ENCODE measurements around the gene LRRC18. TPM values are rescaled to one million over a fixed set of nuclear protein-coding genes. Genes with fewer than 3 reads are reported as not detected.

LRRC18 gene
- total RNA-seq, 1 experiment from 2014 or later = not detected

DNA sequence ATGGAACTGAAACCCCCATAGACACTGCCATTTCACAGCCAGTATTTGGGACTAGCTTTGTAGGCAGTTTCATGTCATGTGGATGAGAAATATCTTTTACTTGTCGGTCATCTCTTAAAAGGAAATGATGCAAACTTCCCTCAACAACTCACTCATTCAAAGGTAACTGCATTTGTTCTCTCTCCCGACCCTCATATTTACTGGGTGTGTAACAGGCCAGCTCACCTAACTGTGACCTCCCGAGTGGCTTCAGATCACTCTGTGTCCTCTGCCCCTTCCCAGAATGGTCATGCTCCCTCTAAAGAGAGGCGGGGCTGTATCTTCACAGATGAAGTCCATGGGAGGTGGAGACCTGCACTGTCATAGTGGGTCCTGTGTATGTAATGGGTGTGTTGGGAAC, 14.7 kb downstream of the LRRC18 start:
- CTCF ChIA-PET = no interaction called here
- peaks cover 79% of the 10 kb centered on the region for H3K27me3 Mint-ChIP-seq (ENCODE audit: unreplicated experiment)
- TF ChIP-seq, protein P1, sequence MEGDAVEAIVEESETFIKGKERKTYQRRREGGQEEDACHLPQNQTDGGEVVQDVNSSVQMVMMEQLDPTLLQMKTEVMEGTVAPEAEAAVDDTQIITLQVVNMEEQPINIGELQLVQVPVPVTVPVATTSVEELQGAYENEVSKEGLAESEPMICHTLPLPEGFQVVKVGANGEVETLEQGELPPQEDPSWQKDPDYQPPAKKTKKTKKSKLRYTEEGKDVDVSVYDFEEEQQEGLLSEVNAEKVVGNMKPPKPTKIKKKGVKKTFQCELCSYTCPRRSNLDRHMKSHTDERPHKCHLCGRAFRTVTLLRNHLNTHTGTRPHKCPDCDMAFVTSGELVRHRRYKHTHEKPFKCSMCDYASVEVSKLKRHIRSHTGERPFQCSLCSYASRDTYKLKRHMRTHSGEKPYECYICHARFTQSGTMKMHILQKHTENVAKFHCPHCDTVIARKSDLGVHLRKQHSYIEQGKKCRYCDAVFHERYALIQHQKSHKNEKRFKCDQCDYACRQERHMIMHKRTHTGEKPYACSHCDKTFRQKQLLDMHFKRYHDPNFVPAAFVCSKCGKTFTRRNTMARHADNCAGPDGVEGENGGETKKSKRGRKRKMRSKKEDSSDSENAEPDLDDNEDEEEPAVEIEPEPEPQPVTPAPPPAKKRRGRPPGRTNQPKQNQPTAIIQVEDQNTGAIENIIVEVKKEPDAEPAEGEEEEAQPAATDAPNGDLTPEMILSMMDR (IDR thresholded peaks at IDR 0.05; ENCODE audit: unreplicated experiment) = no peak
- no peaks in the 10 kb centered on the region for H3K36me3 Mint-ChIP-seq (ENCODE audit: insufficient read depth, unreplicated experiment)
- H3K27ac Mint-ChIP-seq (ENCODE audit: unreplicated experiment) = no peak overlapping the region
- intact Hi-C loops (cut with micrococcal nuclease; ENCODE audit: unreplicated experiment) = no loop called here
- no peaks in the 10 kb centered on the region for H3K9me3 Mint-ChIP-seq (ENCODE audit: low read depth, unreplicated experiment)
- DNase-seq = no peak
- no TSS peak for BruUV-seq (replicated peaks)
- H3K4me1 Mint-ChIP-seq (ENCODE audit: low read depth, unreplicated experiment) = no peaks in the 10 kb centered on the region
- H3K4me3 Mint-ChIP-seq (ENCODE audit: low read depth, unreplicated experiment) = no peak overlapping the region

DNA sequence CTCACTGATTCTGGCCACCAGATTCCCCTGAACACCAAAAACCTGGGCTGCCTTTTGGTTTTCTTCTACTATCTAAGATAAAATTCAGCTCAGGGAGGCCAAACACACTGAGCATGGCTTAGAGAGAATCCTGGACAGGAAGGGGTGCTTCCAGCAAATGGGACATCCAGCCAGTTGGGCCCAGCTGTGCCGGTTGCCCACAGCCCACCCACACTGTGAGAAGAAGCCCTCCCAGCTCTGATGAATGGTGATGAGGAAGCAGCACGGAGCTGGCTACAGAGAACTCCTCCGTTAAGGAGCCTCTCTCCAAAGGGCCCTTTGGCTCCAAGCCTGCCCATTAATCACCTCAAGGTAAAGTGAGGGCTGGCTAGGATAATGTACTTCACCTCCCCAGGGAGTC, 15.9 kb downstream of the LRRC18 start:
- CTCF ChIA-PET = no interaction called here

DNA sequence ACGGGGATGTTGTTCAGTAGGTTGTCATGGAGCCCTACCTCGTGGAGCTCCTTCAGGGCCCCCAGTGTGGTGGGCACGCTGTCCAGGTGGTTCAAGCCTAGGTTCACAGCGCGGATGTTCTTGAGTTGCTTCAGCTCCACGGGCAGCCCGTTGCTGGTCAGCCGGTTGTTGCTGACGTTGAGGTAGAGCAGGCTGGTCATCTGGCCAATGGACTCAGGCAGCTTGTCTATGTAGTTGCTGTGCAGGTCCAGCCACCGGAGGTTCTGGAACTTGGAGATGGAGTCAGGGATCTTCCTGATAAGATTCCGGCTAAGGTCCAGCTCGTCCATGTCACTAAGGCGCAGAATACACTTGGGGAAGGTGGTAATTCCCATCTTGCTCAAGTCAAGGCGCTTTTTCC, 26.0 kb downstream of the LRRC18 start:
- Mint-ChIP-seq H3K4me3 (ENCODE audit: low read depth, unreplicated experiment) (no peak overlapping the region), H3K36me3 (ENCODE audit: insufficient read depth, unreplicated experiment) (no peaks in the 10 kb centered on the region), H3K9me3 (ENCODE audit: low read depth, unreplicated experiment) (no peaks in the 10 kb centered on the region), H3K27ac (ENCODE audit: unreplicated experiment) (no peak overlapping the region), H3K27me3 (ENCODE audit: unreplicated experiment) (peaks cover 100% of the 10 kb centered on the region), H3K4me1 (ENCODE audit: low read depth, unreplicated experiment) (no peaks in the 10 kb centered on the region)
- TF ChIP-seq, protein P1 (IDR thresholded peaks at IDR 0.05; ENCODE audit: unreplicated experiment) = no peak
- intact Hi-C loops (cut with micrococcal nuclease; ENCODE audit: unreplicated experiment) = no loop called here
- CTCF ChIA-PET = no interaction called here
- DNase-seq = no peak
- BruUV-seq (replicated peaks) = no TSS peak

More for the DNA sequence above, 15.9 kb downstream of the LRRC18 start:
- BruUV-seq (replicated peaks) = no TSS peak
- Mint-ChIP-seq H3K4me1 (ENCODE audit: low read depth, unreplicated experiment) (no peaks in the 10 kb centered on the region), H3K9me3 (ENCODE audit: low read depth, unreplicated experiment) (no peaks in the 10 kb centered on the region), H3K27ac (ENCODE audit: unreplicated experiment) (no peak overlapping the region), H3K36me3 (ENCODE audit: insufficient read depth, unreplicated experiment) (no peaks in the 10 kb centered on the region), H3K27me3 (ENCODE audit: unreplicated experiment) (peaks cover 79% of the 10 kb centered on the region), H3K4me3 (ENCODE audit: low read depth, unreplicated experiment) (no peak overlapping the region)
- TF ChIP-seq, protein P1 (IDR thresholded peaks at IDR 0.05; ENCODE audit: unreplicated experiment) = no peak
- intact Hi-C loops (cut with micrococcal nuclease; ENCODE audit: unreplicated experiment) = no loop called here
- DNase-seq = no peak

DNA sequence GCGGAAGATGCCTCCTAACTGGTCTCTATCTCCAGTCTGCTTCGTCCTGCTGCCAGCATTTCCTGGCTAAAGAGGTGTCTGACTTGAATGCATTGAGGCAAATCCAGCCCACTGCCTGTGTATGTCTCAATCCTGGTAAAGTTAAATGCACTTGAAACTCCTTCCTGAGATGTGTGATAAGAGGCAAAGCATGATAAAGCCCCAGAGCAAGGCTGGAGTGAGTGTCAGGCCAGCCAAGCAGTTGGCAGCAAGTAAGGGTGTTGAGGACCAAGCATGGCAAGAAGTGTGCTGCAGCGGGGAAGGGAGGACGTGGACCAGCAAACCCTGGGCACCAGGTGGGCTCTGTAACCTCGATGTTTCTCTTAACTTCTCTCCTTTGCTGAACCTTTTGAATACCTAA, 29.1 kb downstream of the LRRC18 start:
- H3K9me3 Mint-ChIP-seq (ENCODE audit: low read depth, unreplicated experiment) = no peaks in the 10 kb centered on the region
- no peaks in the 10 kb centered on the region for H3K36me3 Mint-ChIP-seq (ENCODE audit: insufficient read depth, unreplicated experiment)
- CTCF ChIA-PET = interaction anchor here (0.6 kb wide), 1 partner anchor 255 kb away, joined by 4 read pairs; no protein-coding TSS in a partner anchor
- H3K4me1 Mint-ChIP-seq (ENCODE audit: low read depth, unreplicated experiment) = no peaks in the 10 kb centered on the region
- DNase-seq = no peak
- H3K27me3 Mint-ChIP-seq (ENCODE audit: unreplicated experiment) = peaks cover 98% of the 10 kb centered on the region
- BruUV-seq (replicated peaks) = no TSS peak
- no peak overlapping the region for H3K4me3 Mint-ChIP-seq (ENCODE audit: low read depth, unreplicated experiment)
- no peak overlapping the region for H3K27ac Mint-ChIP-seq (ENCODE audit: unreplicated experiment)
- TF ChIP-seq, protein P1 (IDR thresholded peaks at IDR 0.05; ENCODE audit: unreplicated experiment) = no peak
- intact Hi-C loops (cut with micrococcal nuclease; ENCODE audit: unreplicated experiment) = no loop called here
